H1 (cell line): ENCODE results near the gene C16orf46. TPM values are rescaled to one million over a fixed set of nuclear protein-coding genes. Genes with fewer than 3 reads are reported as not detected.

Source experiments
- CTCF ChIA-PET: fragments of 300-600 bp; sonication (Branson Sonifier 250); formaldehyde crosslinking; loops from one replicate; lab custom pipeline; 2021; ENCODE audit not compliant: partially characterized antibody; lab: Charles Lee
- POLR2A ChIA-PET: fragments of 300-600 bp; sonication (Branson Sonifier 250); formaldehyde crosslinking; loops from one replicate; lab custom pipeline; 2021; ENCODE audit warnings: inconsistent platforms; ENCODE audit not compliant: partially characterized antibody; lab: Charles Lee
- DNase-seq, 2 experiments: peaks; one replicate each; pipeline versions ENCODE4 v3.0.0 to v3.0.0-alpha.2; 2010 to 2022; ENCODE audit warnings: low spot score in 2 of 2, low read depth in 1 of 2, mixed read lengths in 1 of 2
- FAIRE-seq: peaks from 2 replicates; lab custom pipeline; 2011; peaks lifted over from hg19 to GRCh38; lab: Jason Lieb, UNC
- H2AFZ ChIP-seq: 2 replicates; pipeline ENCODE4 v1.8.1; 2012; ENCODE audit warnings: low read length, inconsistent platforms
- H2AK5ac ChIP-seq: 2 replicates; pipeline ENCODE4 v1.6.1; 2013; ENCODE audit warnings: low read depth, low read length
- H2BK120ac ChIP-seq: replicated peaks from 2 replicates; pipeline ENCODE3; 2013; ENCODE audit warnings: low read depth, low read length, inconsistent platforms
- H2BK12ac ChIP-seq: 2 replicates; pipeline ENCODE4 v1.6.1; 2013; ENCODE audit warnings: low read depth, low read length
- H2BK15ac ChIP-seq: 2 replicates; pipeline ENCODE4 v1.6.1; 2013; ENCODE audit warnings: low read length
- H2BK20ac ChIP-seq: 2 replicates; pipeline ENCODE4 v1.6.1; 2013; ENCODE audit warnings: low read length
- H2BK5ac ChIP-seq: 2 replicates; pipeline ENCODE4 v1.6.1; 2013; ENCODE audit warnings: low read depth, low read length
- H3K14ac ChIP-seq: 2 replicates; pipeline ENCODE4 v1.6.1; 2013; ENCODE audit warnings: inconsistent platforms; ENCODE audit not compliant: insufficient read length
- H3K18ac ChIP-seq: 2 replicates; pipeline ENCODE4 v1.6.1; 2013; ENCODE audit warnings: low read length; ENCODE audit errors: extremely low read depth
- H3K23ac ChIP-seq: 2 replicates; pipeline ENCODE4 v1.6.1; 2013; ENCODE audit warnings: inconsistent platforms; ENCODE audit not compliant: insufficient read length
- H3K23me2 ChIP-seq: 2 replicates; pipeline ENCODE4 v1.6.1; 2013; ENCODE audit warnings: low read depth, low read length
- H3K27ac ChIP-seq: 2 replicates; pipeline ENCODE4 v1.6.1; 2011; ENCODE audit warnings: low read depth, low read length, inconsistent platforms
- H3K27me3 ChIP-seq, 4 experiments: replicated peaks in 1 of 4; 1 replicate in 1 of 4; 2 replicates in 3 of 4; pipeline versions ENCODE4 v1.6.1 to v1.8.1; 2011 to 2013; ENCODE audit warnings: low read length in 3 of 4, mild to moderate bottlenecking in 3 of 4, inconsistent platforms in 2 of 4, mixed read lengths in 2 of 4, moderate library complexity in 1 of 4; ENCODE audit not compliant: control insufficient read depth in 3 of 4, insufficient read depth in 3 of 4; ENCODE audit errors: extremely low read depth in 1 of 4
- H3K36me3 ChIP-seq, 4 experiments: 2 replicates each; pipeline versions ENCODE4 v1.6.1 to v1.8.1; 2011 to 2013; ENCODE audit warnings: mild to moderate bottlenecking in 4 of 4, low read length in 3 of 4, moderate library complexity in 2 of 4, control low read depth in 1 of 4, inconsistent platforms in 1 of 4; ENCODE audit not compliant: insufficient read depth in 4 of 4, control insufficient read depth in 2 of 4
- H3K4ac ChIP-seq: replicated peaks from 2 replicates; pipeline ENCODE3; 2013; ENCODE audit warnings: low read length, low read depth, mixed read lengths, inconsistent platforms; ENCODE audit not compliant: insufficient read length
- H3K4me1 ChIP-seq, 4 experiments: replicated peaks in 1 of 4; 1 replicate in 1 of 4; 2 replicates in 3 of 4; pipeline versions ENCODE4 v1.6.1 to v1.8.1; 2011 to 2013; ENCODE audit warnings: low read length in 3 of 4, inconsistent platforms in 2 of 4, mixed read lengths in 1 of 4; ENCODE audit not compliant: insufficient read depth in 4 of 4, control insufficient read depth in 3 of 4
- H3K4me2 ChIP-seq, 2 experiments: 2 replicates each; pipeline versions ENCODE4 v1.6.1 to v1.8.1; 2011 to 2013; ENCODE audit warnings: low read depth in 2 of 2, low read length in 2 of 2, control low read depth in 1 of 2, inconsistent platforms in 1 of 2, mild to moderate bottlenecking in 1 of 2; ENCODE audit not compliant: insufficient read depth in 1 of 2
- H3K4me3 ChIP-seq, 4 experiments: fragments of 200-600, 300-600 bp in 1 of 4; sonication (generic), shearing (Covaris generic), sonication (Bioruptor Twin) in 1 of 4; 2 replicates each; pipeline versions ENCODE4 v1.5.1 to v1.8.1; 2011 to 2016; ENCODE audit warnings: low read length in 4 of 4, low read depth in 3 of 4, control low read depth in 2 of 4, inconsistent platforms in 2 of 4, mild to moderate bottlenecking in 2 of 4, mixed read lengths in 1 of 4, moderate library complexity in 1 of 4; ENCODE audit not compliant: insufficient read depth in 2 of 4; ENCODE audit errors: extremely low read depth in 1 of 4
- H3K56ac ChIP-seq: replicated peaks from 2 replicates; pipeline ENCODE3; 2013; ENCODE audit warnings: low read depth, mild to moderate bottlenecking, mixed read lengths, low read length, inconsistent platforms; ENCODE audit not compliant: insufficient read length
- H3K79me1 ChIP-seq: 2 replicates; pipeline ENCODE4 v1.6.1; 2013; ENCODE audit warnings: low read depth, low read length, control low read depth
- H3K79me2 ChIP-seq, 2 experiments: 2 replicates each; pipeline versions ENCODE4 v1.6.1 to v1.8.1; 2012 to 2013; ENCODE audit warnings: low read length in 2 of 2, mild to moderate bottlenecking in 2 of 2, inconsistent platforms in 1 of 2; ENCODE audit not compliant: insufficient read depth in 2 of 2, control insufficient read depth in 1 of 2
- H3K9ac ChIP-seq, 4 experiments: replicated peaks in 1 of 4; 1 replicate in 1 of 4; 2 replicates in 3 of 4; pipeline versions ENCODE4 v1.6.1 to v1.8.1; 2011 to 2013; ENCODE audit warnings: low read depth in 3 of 4, low read length in 3 of 4, control low read depth in 2 of 4, mild to moderate bottlenecking in 2 of 4, moderate library complexity in 2 of 4, inconsistent platforms in 1 of 4; ENCODE audit errors: extremely low read depth in 1 of 4
- H3K9me3 ChIP-seq, 2 experiments: 2 replicates each; pipeline versions ENCODE4 v1.6.1 to v1.8.1; 2012 to 2013; ENCODE audit warnings: mild to moderate bottlenecking in 2 of 2, moderate library complexity in 2 of 2, control low read depth in 1 of 2, inconsistent platforms in 1 of 2, low read depth in 1 of 2, low read length in 1 of 2, mixed read lengths in 1 of 2; ENCODE audit not compliant: insufficient read depth in 2 of 2
- H4K20me1 ChIP-seq, 2 experiments: replicated peaks in 1 of 2; 2 replicates each; pipeline versions ENCODE3 to v1.8.1; 2011 to 2013; ENCODE audit warnings: inconsistent platforms in 2 of 2, low read length in 2 of 2, mild to moderate bottlenecking in 1 of 2; ENCODE audit not compliant: insufficient read depth in 2 of 2, control insufficient read depth in 1 of 2
- H4K5ac ChIP-seq: 2 replicates; pipeline ENCODE4 v1.6.1; 2013; ENCODE audit warnings: low read length, low read depth, mixed read lengths, inconsistent platforms; ENCODE audit not compliant: insufficient read length
- H4K8ac ChIP-seq: 2 replicates; pipeline ENCODE4 v1.8.0; 2013; ENCODE audit warnings: mild to moderate bottlenecking, moderate library complexity, low read length, inconsistent platforms; ENCODE audit not compliant: insufficient read depth; ENCODE audit errors: extremely low read depth
- H4K91ac ChIP-seq: replicated peaks from 2 replicates; pipeline ENCODE3; 2013; ENCODE audit warnings: low read length, mixed read lengths, inconsistent platforms; ENCODE audit not compliant: insufficient read length
- BCL11A ChIP-seq, 2 experiments: IDR thresholded peaks; one replicate each; pipeline ENCODE4 v1.6.1; 2011; ENCODE audit warnings: low read depth in 2 of 2, low read length in 2 of 2, mild to moderate bottlenecking in 2 of 2
- CREB1 ChIP-seq: IDR thresholded peaks from 2 replicates; pipeline ENCODE4 v1.6.1; 2012; ENCODE audit warnings: inconsistent platforms
- POLR2AphosphoS5 ChIP-seq: IDR thresholded peaks from 2 replicates; pipeline ENCODE4 v1.6.1; 2011; ENCODE audit warnings: low read depth, low read length
- WGBS, 2 experiments: shearing (Covaris generic) in 1 of 2; methylation state at CpG; one replicate each; pipeline versions ENCODE4 v1.1.6 to v1.1.7; 2013 to 2015; ENCODE audit warnings: low lambda C conversion rate in 2 of 2, mixed read lengths in 2 of 2, inconsistent platforms in 1 of 2, low coverage in 1 of 2, missing lambda C conversion rate in 1 of 2; ENCODE audit not compliant: insufficient replicate concordance in 2 of 2, insufficient coverage in 1 of 2, insufficient read length in 1 of 2; ENCODE audit errors: extremely low coverage in 1 of 2, missing lambda C conversion rate in 1 of 2; 5-methylcytosine and 5-hydroxymethylcytosine counted together
- polyA plus RNA-seq, 7 experiments: library from polyadenylated mRNA; depleted of rRNA in 3 of 7; stranded (reverse) in 5 of 7; unstranded in 2 of 7; fragments of >200 nt in 5 of 7; fragments of 200-250 nt in 2 of 7; gene quantifications; 1 replicate in 5 of 7; 2 replicates in 1 of 7; 4 replicates in 1 of 7; pipeline versions ENCODE4 v1.2.1 to v1.2.3, GENCODE V29; 2011 to 2013; ENCODE audit warnings: missing spikeins in 2 of 7, mixed read lengths in 2 of 7
- total RNA-seq: library from RNA; stranded (reverse); fragmentation: NEBNext Ultra II Directional; extraction: Animal tissue kit (Norgen Biotek cat#: 25700); gene quantifications from 2 replicates; pipeline ENCODE4 v1.2.1, GENCODE V29; 2021
- TF ChIP-seq, protein P1 (sequence below): IDR thresholded peaks from 2 replicates; pipeline ENCODE4 v1.6.1; 2011; ENCODE audit warnings: low read length, improper control_type of control experiment
- TF ChIP-seq, protein P2 (sequence below): IDR thresholded peaks from 2 replicates; pipeline ENCODE4 v1.6.1; 2012; ENCODE audit warnings: inconsistent platforms

The C16orf46 gene
- total and polyA plus RNA-seq, 2 of the 8 experiments (the other 6 are each of a cell fraction or from before 2014, with no cell fraction given): 0.48 to 0.60 TPM

DNA sequence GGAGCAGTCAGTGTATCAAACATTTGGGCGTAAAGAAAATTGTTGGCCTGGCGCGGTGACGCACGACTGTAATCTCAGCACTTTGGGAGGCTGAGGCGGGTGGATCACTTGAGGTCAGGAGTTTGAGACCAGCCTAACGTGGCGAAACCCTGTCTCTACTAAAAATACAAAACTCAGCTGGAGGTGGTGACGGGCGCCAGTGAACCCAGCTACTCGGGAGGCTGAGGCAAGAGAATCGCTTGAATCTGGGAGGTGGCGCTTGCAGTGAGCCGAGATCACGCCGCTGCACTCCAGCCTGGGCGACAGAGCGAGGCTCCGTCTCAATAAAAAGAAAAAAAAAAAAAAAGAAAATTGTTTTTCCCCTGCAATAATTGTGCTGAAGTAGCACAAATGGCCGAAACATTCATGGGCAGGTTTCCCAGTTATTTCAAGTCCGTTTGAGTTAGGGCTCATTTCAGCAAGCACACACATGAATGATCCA is 17.8 kb upstream of the C16orf46 start:
- Histone ChIP-seq H3K27ac (no peak overlapping the region), H3K9me3 (no peaks in the 10 kb centered on the region), H4K91ac (no peak overlapping the region), H4K20me1 (no peaks in the 10 kb centered on the region), H3K27me3 (no peaks in the 10 kb centered on the region), H3K79me2 (peaks cover 5 to 49% of the 10 kb centered on the region in 2 experiments), H3K36me3 (peaks cover 0 to 11% (median 0%) of the 10 kb centered on the region in 4 experiments; a peak in 2 of 8 replicates), H3K56ac (no peak overlapping the region), H2AFZ (no peak overlapping the region), H3K4me2 (peak overlapping the region; percentile 62 to 63), H2AK5ac (no peak overlapping the region), H3K79me1 (peaks cover 2% of the 10 kb centered on the region; the same call in 1 of the 2 replicates), H4K5ac (no peak overlapping the region)
- WGBS, 2 experiments: 72% methylated on average over 21 of the region's 21 CpGs; no CpG with 5 or more reads in 1 of the 2 experiments
- no peak for FAIRE-seq
- TF ChIP-seq, protein P1, sequence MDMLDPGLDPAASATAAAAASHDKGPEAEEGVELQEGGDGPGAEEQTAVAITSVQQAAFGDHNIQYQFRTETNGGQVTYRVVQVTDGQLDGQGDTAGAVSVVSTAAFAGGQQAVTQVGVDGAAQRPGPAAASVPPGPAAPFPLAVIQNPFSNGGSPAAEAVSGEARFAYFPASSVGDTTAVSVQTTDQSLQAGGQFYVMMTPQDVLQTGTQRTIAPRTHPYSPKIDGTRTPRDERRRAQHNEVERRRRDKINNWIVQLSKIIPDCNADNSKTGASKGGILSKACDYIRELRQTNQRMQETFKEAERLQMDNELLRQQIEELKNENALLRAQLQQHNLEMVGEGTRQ: no peak
- TF ChIP-seq, protein P2, sequence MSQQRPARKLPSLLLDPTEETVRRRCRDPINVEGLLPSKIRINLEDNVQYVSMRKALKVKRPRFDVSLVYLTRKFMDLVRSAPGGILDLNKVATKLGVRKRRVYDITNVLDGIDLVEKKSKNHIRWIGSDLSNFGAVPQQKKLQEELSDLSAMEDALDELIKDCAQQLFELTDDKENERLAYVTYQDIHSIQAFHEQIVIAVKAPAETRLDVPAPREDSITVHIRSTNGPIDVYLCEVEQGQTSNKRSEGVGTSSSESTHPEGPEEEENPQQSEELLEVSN: no peak
- TF ChIP-seq POLR2AphosphoS5 (no peak), BCL11A (IDR thresholded peaks at IDR 0.05; ENCODE audit: low read depth in 2 of 2, low read length in 2 of 2) (no peak), CREB1 (no peak)
- TF ChIP-seq, all 59 proteins: peak for 0
- H3K4me3 ChIP-seq: peak overlapping the region; percentile 32 to 93 (median 64)
- no peak overlapping the region for H3K18ac ChIP-seq
- H2BK20ac ChIP-seq: no peak overlapping the region
- H3K9ac ChIP-seq: peak overlapping the region in 1 of 4 experiments; percentile 40; a peak in 1 of 7 replicates
- POLR2A ChIA-PET: interaction anchor here (0.9 to 1.6 kb wide), 4 partner anchors 18 to 59 kb away, joined by 3 to 4 read pairs (median 3); partner anchors contain the start of gene C16orf46
- no peak overlapping the region for H2BK12ac ChIP-seq
- no peak overlapping the region for H2BK5ac ChIP-seq
- no peak overlapping the region for H3K4ac ChIP-seq
- H4K8ac ChIP-seq: no peak overlapping the region
- no peak for DNase-seq
- H3K4me1 ChIP-seq: no peaks in the 10 kb centered on the region
- no peak overlapping the region for H2BK120ac ChIP-seq
- no peak overlapping the region for H2BK15ac ChIP-seq
- no peak overlapping the region for H3K14ac ChIP-seq
- CTCF ChIA-PET: interaction anchor here (0.6 to 1.8 kb wide), 3 partner anchors 11 to 60 kb away, joined by 3 to 5 read pairs (median 4); no protein-coding TSS in a partner anchor
- H3K23me2 ChIP-seq: 0 out of 2 replicates have a peak, but pooled peaks cover 3% of the 10 kb centered on the region
- no peak overlapping the region for H3K23ac ChIP-seq
